K562 (cell line): Measurements from ENCODE around the gene LIN7A. TPM values are rescaled to one million over a fixed set of nuclear protein-coding genes. Genes with fewer than 3 reads are reported as not detected.

ENCODE experiments used
- ATAC-seq: fragments of 200-7000 bp; cut with Tn5 transposase; 3 replicates; pipeline ENCODE4 v1.9.1; 2020; ENCODE audit warnings: moderate library complexity
- BruUV-seq: library from RNA; stranded (reverse); fragments of 400-500 nt; replicated peaks from 2 replicates; lab custom pipeline; 2021; lab: Mats Ljungman, UMichigan
- CTCF ChIA-PET: fragments of 300-600 bp; formaldehyde crosslinking; extraction: SDS; loops from one replicate; lab custom pipeline; 2021; ENCODE audit warnings: low intra/inter-chr PET ratio; lab: Yijun Ruan, JAX
- POLR2A ChIA-PET: fragments of 300-600, 350-650 bp; sonication (Branson Sonifier 250); formaldehyde crosslinking; extraction: SDS; loops from one replicate; lab custom pipeline; 2021; ENCODE audit warnings: antibody characterized with exemption, inconsistent platforms; lab: Yijun Ruan, JAX
- DNase-seq, 4 experiments: peaks; one replicate each; pipeline versions ENCODE4 v3.0.0 to v3.0.0-alpha.2; 2011 to 2018; ENCODE audit warnings: low spot score in 3 of 4, mixed read lengths in 3 of 4; ENCODE audit errors: extremely low read depth in 1 of 4
- FAIRE-seq: peaks from 2 replicates; lab custom pipeline; 2011; peaks lifted over from hg19 to GRCh38; lab: Jason Lieb, UNC
- H2AFZ ChIP-seq: 2 replicates; pipeline ENCODE4 v1.6.0; 2011; ENCODE audit warnings: low read depth, low read length, control low read depth, inconsistent platforms
- H3K27ac ChIP-seq: fragments of 200-600 bp; 3 replicates; pipeline ENCODE4 v1.8.0; 2011; ENCODE audit warnings: low read depth, mild to moderate bottlenecking, control low read depth, inconsistent platforms, low read length, moderate library complexity, mixed read lengths; ENCODE audit errors: extremely low read depth
- H3K27me3 ChIP-seq, 2 experiments: fragments of 300-600 bp in 1 of 2; 2 replicates in 1 of 2; 3 replicates in 1 of 2; pipeline versions ENCODE4 v1.6.0 to v1.8.0; 2011; ENCODE audit warnings: inconsistent platforms in 2 of 2, low read length in 2 of 2, mild to moderate bottlenecking in 1 of 2, mixed read lengths in 1 of 2, moderate library complexity in 1 of 2; ENCODE audit not compliant: control insufficient read depth in 2 of 2, insufficient read depth in 2 of 2
- H3K36me3 ChIP-seq: fragments of 300-600 bp; 3 replicates; pipeline ENCODE4 v1.8.0; 2011; ENCODE audit warnings: mild to moderate bottlenecking, low read length, inconsistent platforms; ENCODE audit not compliant: control insufficient read depth, insufficient read depth
- H3K4me1 ChIP-seq, 2 experiments: fragments of 200-600 bp in 1 of 2; replicated peaks in 1 of 2; 2 replicates in 1 of 2; 3 replicates in 1 of 2; pipeline versions ENCODE4 v1.5.1 to v1.8.0; 2011; ENCODE audit warnings: inconsistent platforms in 2 of 2, low read length in 2 of 2, mild to moderate bottlenecking in 1 of 2, mixed read lengths in 1 of 2, moderate library complexity in 1 of 2; ENCODE audit not compliant: control insufficient read depth in 2 of 2, insufficient read depth in 2 of 2
- H3K4me2 ChIP-seq: 2 replicates; pipeline ENCODE4 v1.6.1; 2011; ENCODE audit warnings: low read length, control low read depth, inconsistent platforms, mixed read lengths; ENCODE audit not compliant: insufficient read depth
- H3K4me3 ChIP-seq: fragments of 200-600 bp; sonication (generic), shearing (Covaris generic); 2 replicates; pipeline ENCODE4 v1.5.1; 2016; ENCODE audit warnings: control low read depth, inconsistent platforms
- H3K79me2 ChIP-seq: fragments of 200-600 bp; 3 replicates; pipeline ENCODE4 v1.8.0; 2011; ENCODE audit warnings: low read length, inconsistent platforms; ENCODE audit not compliant: control insufficient read depth, insufficient read depth
- H3K9ac ChIP-seq, 2 experiments: 2 replicates each; pipeline versions ENCODE4 v1.6.0 to v1.6.1; 2011; ENCODE audit warnings: low read depth in 2 of 2, low read length in 2 of 2, control low read depth in 1 of 2, inconsistent platforms in 1 of 2, mild to moderate bottlenecking in 1 of 2, mixed read lengths in 1 of 2; ENCODE audit not compliant: insufficient read depth in 1 of 2
- H3K9me1 ChIP-seq: one replicate; pipeline ENCODE4 v1.6.0; 2011; ENCODE audit warnings: inconsistent platforms, mild to moderate bottlenecking, low read length, moderate library complexity; ENCODE audit not compliant: control insufficient read depth, insufficient read depth
- H3K9me3 ChIP-seq: replicated peaks from 2 replicates; pipeline ENCODE4 v1.5.1; 2011; ENCODE audit warnings: low read depth, low read length, inconsistent platforms; ENCODE audit not compliant: control insufficient read depth, insufficient read depth
- H4K20me1 ChIP-seq: replicated peaks from 2 replicates; pipeline ENCODE4 v1.6.1; 2011; ENCODE audit warnings: low read length, inconsistent platforms, mixed read lengths; ENCODE audit not compliant: control insufficient read depth, insufficient read depth
- CEBPB ChIP-seq: fragments of 450-650 bp; IDR thresholded peaks from 2 replicates; pipeline ENCODE4 v1.6.1; 2016; ENCODE audit warnings: missing genetic modification characterization, missing compliant biosample characterization
- DMBX1 ChIP-seq: fragments of 250-450 bp; sonication (Bioruptor Pico); IDR thresholded peaks from 2 replicates; pipeline ENCODE4 v1.8.0; 2022; ENCODE audit warnings: inconsistent platforms, mild to moderate bottlenecking, moderate library complexity, borderline replicate concordance
- EP300 ChIP-seq: IDR thresholded peaks from 2 replicates; pipeline ENCODE4 v1.6.1; 2012; ENCODE audit warnings: low read length, improper control_type of control experiment
- FOXK1 ChIP-seq: sonication (generic); formaldehyde crosslinking; IDR thresholded peaks from 2 replicates; pipeline ENCODE4 v1.8.0; 2022; ENCODE audit warnings: missing genetic modification reagents, mild to moderate bottlenecking, borderline replicate concordance
- HDAC1 ChIP-seq, 2 experiments: fragments of 450-650 bp; IDR thresholded peaks; 2 replicates each; pipeline ENCODE4 v1.6.1; 2016 to 2017; ENCODE audit warnings: inconsistent platforms in 1 of 2, mild to moderate bottlenecking in 1 of 2, moderate library complexity in 1 of 2
- KDM2B ChIP-seq: fragments of 250-450 bp; sonication (Bioruptor Pico); IDR thresholded peaks from 2 replicates; pipeline ENCODE4 v1.8.0; 2021; ENCODE audit warnings: mild to moderate bottlenecking, moderate library complexity
- MAFF ChIP-seq: IDR thresholded peaks from 2 replicates; pipeline ENCODE4 v1.6.1; 2012; ENCODE audit warnings: low read length, improper control_type of control experiment
- MTA2 ChIP-seq: fragments of 450-650 bp; IDR thresholded peaks from 2 replicates; pipeline ENCODE4 v1.6.1; 2016; ENCODE audit warnings: low read depth
- RCOR1 ChIP-seq, 2 experiments: IDR thresholded peaks; 2 replicates each; pipeline ENCODE4 v1.6.1; 2012; ENCODE audit warnings: low read depth in 2 of 2, low read length in 2 of 2, borderline replicate concordance in 1 of 2, improper control_type of control experiment in 1 of 2
- SREBF2 ChIP-seq: sonication (generic); formaldehyde crosslinking; IDR thresholded peaks from 2 replicates; pipeline ENCODE4 v1.4.0; 2020; ENCODE audit warnings: mild to moderate bottlenecking, missing genetic modification reagents
- TSHZ1 ChIP-seq: fragments of 250-450 bp; sonication (Bioruptor Pico); IDR thresholded peaks from 2 replicates; pipeline ENCODE4 v1.4.0; 2020; ENCODE audit warnings: mild to moderate bottlenecking, moderate library complexity
- ZNF395 ChIP-seq: fragments of 200-800 bp; sonication (Bioruptor generic); IDR thresholded peaks from 2 replicates; pipeline ENCODE4 v1.6.1; 2017; ENCODE audit warnings: missing genetic modification characterization, missing compliant biosample characterization
- ZNF408 ChIP-seq: fragments of 250-450 bp; sonication (Bioruptor Pico); IDR thresholded peaks from 2 replicates; pipeline ENCODE4 v1.4.0; 2020; ENCODE audit warnings: low read depth, mild to moderate bottlenecking, moderate library complexity
- ZNF609 ChIP-seq: sonication (generic); formaldehyde crosslinking; IDR thresholded peaks from 2 replicates; pipeline ENCODE4 v1.8.1; 2023; ENCODE audit warnings: missing genetic modification reagents, mild to moderate bottlenecking, borderline replicate concordance
- WGBS: fragments of 100-300 bp; shearing (Covaris generic); methylation state at CpG from one replicate; pipeline ENCODE4 v1.1.6; 2016; ENCODE audit warnings: low coverage, mixed read lengths; ENCODE audit not compliant: insufficient coverage; ENCODE audit errors: missing lambda C conversion rate; 5-methylcytosine and 5-hydroxymethylcytosine counted together
- in situ Hi-C: fragments of 300-500 bp; cut with MboI; formaldehyde crosslinking; loops from 4 replicates; pipeline ENCODE4 v1.15.0; 2018; ENCODE audit warnings: inconsistent platforms, mixed read lengths
- intact Hi-C: fragments of 100-400 bp; cut with micrococcal nuclease; formaldehyde crosslinking; loops from 2 replicates; pipeline ENCODE4 v1.14.2; 2022
- polyA plus RNA-seq, 8 experiments: library from polyadenylated mRNA; depleted of rRNA in 4 of 8; stranded (reverse) in 5 of 8; unstranded in 3 of 8; fragments of >200 nt; fragmentation: Nextera tagmentation in 2 of 8; fragmentation: Illumina TruSeq in 1 of 8; extraction: Ambion mirVana in 2 of 8; extraction: Trizol in 1 of 8; gene quantifications; 2 replicates each; pipeline versions ENCODE4 v1.2.1 to v1.2.3, GENCODE V29; 2011 to 2014; ENCODE audit warnings: inconsistent platforms in 1 of 8, missing spikeins in 1 of 8
- total RNA-seq, 7 experiments: library from RNA; depleted of rRNA in 6 of 7; stranded (reverse); fragments of >200 nt in 6 of 7; fragmentation: Illumina TruSeq in 2 of 7; extraction: Trizol in 2 of 7; gene quantifications; 2 replicates each; pipeline versions ENCODE4 v1.2.1 to v1.2.3, GENCODE V29; 2011 to 2021; ENCODE audit warnings: low replicate concordance in 1 of 7

Gene LIN7A
- total and polyA plus RNA-seq, 9 of the 15 experiments (the other 6 are each of a cell fraction or from before 2014, with no cell fraction given), result not detected

- in situ Hi-C loops, result no loop called here
- Histone ChIP-seq H3K27me3 (no peaks in the 10 kb centered on the region), H3K4me1 (no peaks in the 10 kb centered on the region), H3K9me3 (no peaks in the 10 kb centered on the region), H3K36me3 (no peaks in the 10 kb centered on the region), H3K9ac (no peak overlapping the region), H3K4me2 (no peak overlapping the region), H3K9me1 (no peaks in the 10 kb centered on the region), H4K20me1 (no peaks in the 10 kb centered on the region), H3K79me2 (no peaks in the 10 kb centered on the region), H2AFZ (no peak overlapping the region), H3K4me3 (no peak overlapping the region), H3K27ac (no peak overlapping the region)
- WGBS, result 0% methylated on average over 5 of the region's 5 CpGs
- BruUV-seq, result no TSS peak
- CTCF ChIA-PET, result no interaction called here
- intact Hi-C loops, result no loop called here
- POLR2A ChIA-PET, result no interaction called here
- ATAC-seq, result no peak
- no peak for FAIRE-seq
- no peak for DNase-seq
- TF ChIP-seq ZNF609 (CRISPR knock-in tag) (no peak), MAFF (no peak), MTA2 (no peak), RCOR1 (IDR thresholded peaks at IDR 0.05; ENCODE audit: borderline replicate concordance in 1 of 2, low read depth in 2 of 2, low read length in 2 of 2) (no peak), ZNF408 (CRISPR knock-in tag) (no peak), SREBF2 (CRISPR knock-in tag) (no peak), FOXK1 (CRISPR knock-in tag) (no peak), TSHZ1 (no peak), EP300 (no peak), CEBPB (no peak), ZNF395 (no peak), KDM2B (CRISPR knock-in tag) (no peak), DMBX1 (no peak), HDAC1 (IDR thresholded peaks at IDR 0.05) (no peak)
Observed at GRCh38 chr12:80860928-80861327, 76.8 kb downstream of the LIN7A start.
